ENCODE results near the gene PTPN22.

GRCh38 chr1:113792986-113793385 lies 78.5 kb downstream of the PTPN22 start:
- TF ChIP-seq CTCF (optimal IDR thresholded peaks at IDR 0.05 in 1 of 3, IDR thresholded peaks at IDR 0.05 in 1 of 3, conservative IDR thresholded peaks at IDR 0.05 in 1 of 3; ENCODE audit: extremely low read depth in 1 of 3, insufficient read depth in 2 of 3, low read length in 3 of 3) = no peak
- no peak for TF ChIP-seq EZH2 (IDR thresholded peaks at IDR 0.05; ENCODE audit: low read length)
